GM23338 (cell line): ENCODE results near the gene MEFV.

ENCODE experiments used
- CREB1 ChIP-seq: fragments of 250-450 bp; sonication (Bioruptor Pico); IDR thresholded peaks from 2 replicates; pipeline ENCODE4 v1.5.0; 2020; ENCODE audit warnings: low read depth, mild to moderate bottlenecking, moderate library complexity
- CTCF ChIP-seq, 2 experiments: fragments of 200-600 bp in 1 of 2; sonication (generic) in 1 of 2; conservative IDR thresholded peaks; 2 replicates each; pipeline versions ENCODE4 v1.5.1 to v1.6.1; 2016 to 2017; ENCODE audit warnings: antibody characterized with exemption in 2 of 2, low read depth in 2 of 2, mild to moderate bottlenecking in 2 of 2, moderate library complexity in 1 of 2
- ETS1 ChIP-seq: IDR thresholded peaks from 2 replicates; pipeline ENCODE4 v1.6.1; 2016; ENCODE audit warnings: antibody characterized with exemption
- EZH2 ChIP-seq: fragments of 200-600 bp; sonication (generic); IDR thresholded peaks from one replicate; pipeline ENCODE4 v1.8.0; 2017; ENCODE audit warnings: antibody characterized with exemption, mild to moderate bottlenecking, low read depth; ENCODE audit not compliant: unreplicated experiment
- EZH2phosphoT487 ChIP-seq: fragments of 200-600 bp; sonication (generic); IDR thresholded peaks from one replicate; pipeline ENCODE4 v1.8.1; 2018; ENCODE audit warnings: antibody characterized with exemption; ENCODE audit not compliant: unreplicated experiment
- JUNB ChIP-seq: IDR thresholded peaks from one replicate; pipeline ENCODE4 v1.6.1; 2016; ENCODE audit warnings: antibody characterized with exemption; ENCODE audit not compliant: unreplicated experiment
- NANOG ChIP-seq: IDR thresholded peaks from 2 replicates; pipeline ENCODE4 v1.6.1; 2016; ENCODE audit warnings: antibody characterized with exemption, borderline replicate concordance
- POLR2AphosphoS5 ChIP-seq: IDR thresholded peaks from 2 replicates; pipeline ENCODE4 v1.6.1; 2016; ENCODE audit warnings: antibody characterized with exemption, low read depth
- ZNF331 ChIP-seq: fragments of 250-450 bp; sonication (Bioruptor Pico); IDR thresholded peaks from 2 replicates; pipeline ENCODE4 v1.5.0; 2020; ENCODE audit warnings: low read depth, mild to moderate bottlenecking, moderate library complexity
- TF ChIP-seq, protein P1 (sequence below): IDR thresholded peaks from one replicate; pipeline ENCODE4 v1.6.1; 2018; ENCODE audit warnings: antibody characterized with exemption; ENCODE audit not compliant: unreplicated experiment

DNA sequence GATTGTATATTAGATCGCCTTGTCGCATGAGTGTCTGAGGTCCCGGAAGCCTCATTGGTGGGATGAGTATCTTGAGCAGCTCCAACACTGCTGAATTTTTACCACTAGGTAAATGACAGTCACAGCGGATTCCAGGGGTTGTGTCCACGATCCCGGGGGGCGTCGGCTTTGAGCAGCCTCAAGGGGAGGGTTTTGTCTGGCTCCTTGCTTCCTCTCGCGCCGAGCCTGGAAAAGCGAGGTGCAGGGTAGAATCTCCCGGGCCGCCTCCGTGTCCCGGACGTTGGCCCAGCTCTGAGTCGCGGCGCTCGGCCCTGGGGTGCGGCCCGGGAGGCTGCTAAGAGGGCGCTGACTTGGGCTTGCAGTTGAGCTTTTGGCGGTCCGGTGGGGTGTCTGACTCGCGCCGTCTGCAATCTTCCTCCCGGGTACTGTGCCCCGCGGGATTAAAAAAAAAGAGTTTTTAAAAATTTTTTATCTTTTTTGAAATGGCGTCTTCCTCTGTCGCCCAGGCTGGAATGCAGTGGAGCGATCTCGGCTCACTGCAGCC is 63.9 kb downstream of the MEFV start:
- TF ChIP-seq CTCF (conservative IDR thresholded peaks at IDR 0.05; ENCODE audit: low read depth in 2 of 2) (no peak), EZH2 (no peak), POLR2AphosphoS5 (no peak), EZH2phosphoT487 (no peak), CREB1 (CRISPR knock-in tag) (no peak), JUNB (no peak), NANOG (no peak), ETS1 (no peak), ZNF331 (CRISPR knock-in tag) (no peak)
- TF ChIP-seq, protein P1, sequence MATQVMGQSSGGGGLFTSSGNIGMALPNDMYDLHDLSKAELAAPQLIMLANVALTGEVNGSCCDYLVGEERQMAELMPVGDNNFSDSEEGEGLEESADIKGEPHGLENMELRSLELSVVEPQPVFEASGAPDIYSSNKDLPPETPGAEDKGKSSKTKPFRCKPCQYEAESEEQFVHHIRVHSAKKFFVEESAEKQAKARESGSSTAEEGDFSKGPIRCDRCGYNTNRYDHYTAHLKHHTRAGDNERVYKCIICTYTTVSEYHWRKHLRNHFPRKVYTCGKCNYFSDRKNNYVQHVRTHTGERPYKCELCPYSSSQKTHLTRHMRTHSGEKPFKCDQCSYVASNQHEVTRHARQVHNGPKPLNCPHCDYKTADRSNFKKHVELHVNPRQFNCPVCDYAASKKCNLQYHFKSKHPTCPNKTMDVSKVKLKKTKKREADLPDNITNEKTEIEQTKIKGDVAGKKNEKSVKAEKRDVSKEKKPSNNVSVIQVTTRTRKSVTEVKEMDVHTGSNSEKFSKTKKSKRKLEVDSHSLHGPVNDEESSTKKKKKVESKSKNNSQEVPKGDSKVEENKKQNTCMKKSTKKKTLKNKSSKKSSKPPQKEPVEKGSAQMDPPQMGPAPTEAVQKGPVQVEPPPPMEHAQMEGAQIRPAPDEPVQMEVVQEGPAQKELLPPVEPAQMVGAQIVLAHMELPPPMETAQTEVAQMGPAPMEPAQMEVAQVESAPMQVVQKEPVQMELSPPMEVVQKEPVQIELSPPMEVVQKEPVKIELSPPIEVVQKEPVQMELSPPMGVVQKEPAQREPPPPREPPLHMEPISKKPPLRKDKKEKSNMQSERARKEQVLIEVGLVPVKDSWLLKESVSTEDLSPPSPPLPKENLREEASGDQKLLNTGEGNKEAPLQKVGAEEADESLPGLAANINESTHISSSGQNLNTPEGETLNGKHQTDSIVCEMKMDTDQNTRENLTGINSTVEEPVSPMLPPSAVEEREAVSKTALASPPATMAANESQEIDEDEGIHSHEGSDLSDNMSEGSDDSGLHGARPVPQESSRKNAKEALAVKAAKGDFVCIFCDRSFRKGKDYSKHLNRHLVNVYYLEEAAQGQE: no peak
